Activated CD4-positive, alpha-beta T cell treated with anti-CD3 and anti-CD28 coated beads, Interleukin-2, amount 50 U/mL, for 48 hours (primary cell): Measurements from ENCODE around the gene ADM5.

ENCODE experiments used
- DNase-seq, 2 experiments: peaks; one replicate each; pipeline ENCODE4 v3.0.0-alpha.2; 2020

ADM5 gene

GRCh38 chr19:49658566-49659442 lies 30.6 kb upstream of the ADM5 start:
- no peak for DNase-seq

GRCh38 chr19:49660338-49660961 lies 28.9 kb upstream of the ADM5 start:
- DNase-seq = no peak

- DNase-seq = no peak
These were observed 27.4 kb upstream of the ADM5 start for GRCh38 chr19:49662011-49662410.

- DNase-seq = no peak
These were observed 26.2 kb upstream of the ADM5 start for GRCh38 chr19:49663224-49663623.

GRCh38 chr19:49664171-49665035 lies 25.0 kb upstream of the ADM5 start:
- peak; percentile 95 to 97 for DNase-seq

GRCh38 chr19:49665036-49665350 lies 24.4 kb upstream of the ADM5 start:
- DNase-seq = no peak

GRCh38 chr19:49665351-49666119 lies 23.9 kb upstream of the ADM5 start, which contains the start of the genes BCL2L12 and IRF3:
Gene BCL2L12, plus strand, starts transcription at chr19:49665933. Its CDS starts 760 bp downstream, at chr19:49666693.
Gene IRF3, minus strand, starts transcription at chr19:49665857. Its CDS starts 1,019 bp downstream, at chr19:49664838.
- peak; percentile 99 to 100 for DNase-seq

- no peak for DNase-seq
These were observed 23.3 kb upstream of the ADM5 start for GRCh38 chr19:49666120-49666444.

- DNase-seq = no peak
These were observed 21.9 kb upstream of the ADM5 start for GRCh38 chr19:49667473-49667872.

- DNase-seq = no peak
These were observed 19.9 kb upstream of the ADM5 start for GRCh38 chr19:49669516-49669915.

GRCh38 chr19:49672131-49672919 lies 17.1 kb upstream of the ADM5 start:
- peak; percentile 81 to 84 for DNase-seq

- peak in 1 of 2 experiments; percentile 79 for DNase-seq
These were observed 13.1 kb upstream of the ADM5 start for GRCh38 chr19:49676136-49676783.

- DNase-seq = peak; percentile 99 to 100
These were observed 12.6 kb upstream of the ADM5 start for GRCh38 chr19:49676784-49677230.

- peak; percentile 50 to 57 for DNase-seq
These were observed 12.0 kb upstream of the ADM5 start, which contains the start of gene PRMT1 for GRCh38 chr19:49677231-49677900. Gene PRMT1, plus strand, starts transcription at chr19:49677271. Its CDS starts 10 bp downstream, at chr19:49677281.

GRCh38 chr19:49677901-49678674 lies 11.3 kb upstream of the ADM5 start:
- peak; percentile 86 to 87 for DNase-seq

- no peak for DNase-seq
These were observed 10.2 kb upstream of the ADM5 start for GRCh38 chr19:49678985-49679770.

- DNase-seq = no peak
These were observed 9.5 kb upstream of the ADM5 start for GRCh38 chr19:49679771-49680413.
